Skeletal muscle satellite cell (primary cell): Measurements from ENCODE around the gene TMC2.

Experiments used
- H3K27me3 ChIP-seq: 2 replicates; pipeline ENCODE4 v1.7.0; 2013; ENCODE audit warnings: low read length; ENCODE audit not compliant: control insufficient read depth, insufficient read depth
- H3K36me3 ChIP-seq: 2 replicates; pipeline ENCODE4 v1.7.0; 2013; ENCODE audit warnings: mild to moderate bottlenecking, control low read depth, low read length; ENCODE audit not compliant: insufficient read depth
- H3K4me1 ChIP-seq: 2 replicates; pipeline ENCODE4 v1.7.0; 2013; ENCODE audit warnings: low read length; ENCODE audit not compliant: control insufficient read depth, insufficient read depth
- H3K4me2 ChIP-seq: 2 replicates; pipeline ENCODE4 v1.7.0; 2013; ENCODE audit warnings: mild to moderate bottlenecking, low read length
- H3K4me3 ChIP-seq: 2 replicates; pipeline ENCODE4 v1.7.0; 2013; ENCODE audit warnings: low read length
- H3K9ac ChIP-seq: 2 replicates; pipeline ENCODE4 v1.7.0; 2013; ENCODE audit warnings: mild to moderate bottlenecking, low read depth, low read length, moderate library complexity
- H3K9me3 ChIP-seq: replicated peaks from 2 replicates; pipeline ENCODE4 v1.7.0; 2013; ENCODE audit warnings: mild to moderate bottlenecking, control low read depth, low read length

Gene TMC2

GRCh38 chr20:2558581-2559278, 22.4 kb downstream of the TMC2 start:
- Histone ChIP-seq H3K9ac (no peak overlapping the region), H3K4me1 (no peaks in the 10 kb centered on the region), H3K27me3 (peaks cover 55% of the 10 kb centered on the region), H3K4me2 (no peak overlapping the region), H3K4me3 (no peak overlapping the region), H3K36me3 (no peaks in the 10 kb centered on the region), H3K9me3 (no peaks in the 10 kb centered on the region)

DNA sequence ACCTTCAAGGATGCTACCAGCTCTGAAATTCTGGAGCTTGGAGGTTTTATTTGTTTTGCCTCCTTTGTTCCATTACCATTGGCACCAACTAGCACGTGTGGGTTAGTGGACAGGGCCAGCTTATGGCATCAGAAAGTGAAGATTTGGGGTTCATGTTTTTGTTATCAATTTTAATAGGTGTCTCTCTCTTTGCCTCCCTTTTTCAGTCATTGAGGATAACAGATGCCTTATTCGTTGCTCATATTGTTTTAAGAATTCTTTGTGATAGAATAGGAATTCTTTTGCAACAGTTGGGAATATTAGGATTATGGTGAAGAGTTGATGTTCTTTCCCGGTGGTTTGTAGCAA, 22.9 kb downstream of the TMC2 start:
- Histone ChIP-seq H3K9me3 (no peaks in the 10 kb centered on the region), H3K4me3 (no peak overlapping the region), H3K4me2 (no peak overlapping the region)

DNA sequence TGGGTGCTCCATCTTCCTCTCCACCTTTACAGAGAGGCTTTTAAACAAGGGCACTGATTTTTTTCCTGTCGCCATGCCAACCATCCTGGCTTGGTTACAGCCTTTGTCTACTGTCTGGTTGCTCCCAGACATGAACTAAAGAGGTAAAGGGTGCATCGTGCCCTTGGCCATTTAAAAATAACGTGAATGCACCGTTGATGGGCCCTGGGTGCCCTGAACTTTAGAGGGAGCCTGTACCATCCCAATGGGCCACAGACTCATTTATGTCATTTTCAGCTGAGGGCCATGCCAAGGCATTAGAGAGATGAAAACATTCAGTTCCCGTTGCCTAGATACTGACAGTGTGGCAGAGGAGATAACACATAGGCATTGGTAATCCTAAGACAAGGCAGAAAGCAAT, 23.3 kb downstream of the TMC2 start:
- Histone ChIP-seq H3K36me3 (no peaks in the 10 kb centered on the region), H3K4me2 (no peak overlapping the region), H3K27me3 (peaks cover 49% of the 10 kb centered on the region), H3K4me1 (no peaks in the 10 kb centered on the region), H3K9ac (no peak overlapping the region), H3K4me3 (no peak overlapping the region), H3K9me3 (no peaks in the 10 kb centered on the region)

More for the DNA sequence above, 22.9 kb downstream of the TMC2 start:
- no peak overlapping the region for H3K9ac ChIP-seq
- H3K4me1 ChIP-seq, result no peaks in the 10 kb centered on the region
- peaks cover 52% of the 10 kb centered on the region for H3K27me3 ChIP-seq
- H3K36me3 ChIP-seq, result no peaks in the 10 kb centered on the region

DNA sequence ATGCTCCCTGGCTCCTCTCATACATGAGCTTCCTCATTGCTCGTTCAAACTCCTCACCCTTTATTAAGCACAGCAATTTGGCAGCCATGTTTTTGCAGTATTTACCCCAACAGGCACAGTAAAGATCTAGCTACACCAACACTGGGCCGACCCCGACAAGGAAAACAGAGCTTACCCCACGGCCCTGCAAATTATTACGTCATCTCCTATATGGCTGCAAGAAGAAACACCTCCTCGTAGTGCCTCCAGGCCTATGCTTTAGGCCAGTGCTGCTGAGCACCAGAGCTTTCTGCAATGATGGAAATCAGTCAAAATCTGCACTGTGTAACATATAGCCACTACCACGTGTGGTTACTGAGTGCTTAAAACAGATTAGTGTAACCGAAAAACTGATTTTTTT, 26.7 kb downstream of the TMC2 start:
- Histone ChIP-seq H3K4me1 (no peaks in the 10 kb centered on the region), H3K4me2 (no peak overlapping the region), H3K4me3 (no peak overlapping the region), H3K36me3 (no peaks in the 10 kb centered on the region), H3K9me3 (no peaks in the 10 kb centered on the region), H3K9ac (no peak overlapping the region), H3K27me3 (peaks cover 53% of the 10 kb centered on the region)

- Histone ChIP-seq H3K9me3 (no peaks in the 10 kb centered on the region), H3K4me2 (no peak overlapping the region), H3K4me1 (no peaks in the 10 kb centered on the region), H3K36me3 (no peaks in the 10 kb centered on the region), H3K9ac (no peak overlapping the region), H3K27me3 (peaks cover 53% of the 10 kb centered on the region), H3K4me3 (no peak overlapping the region)
Observed at GRCh38 chr20:2564406-2564805, 28.0 kb downstream of the TMC2 start.

DNA sequence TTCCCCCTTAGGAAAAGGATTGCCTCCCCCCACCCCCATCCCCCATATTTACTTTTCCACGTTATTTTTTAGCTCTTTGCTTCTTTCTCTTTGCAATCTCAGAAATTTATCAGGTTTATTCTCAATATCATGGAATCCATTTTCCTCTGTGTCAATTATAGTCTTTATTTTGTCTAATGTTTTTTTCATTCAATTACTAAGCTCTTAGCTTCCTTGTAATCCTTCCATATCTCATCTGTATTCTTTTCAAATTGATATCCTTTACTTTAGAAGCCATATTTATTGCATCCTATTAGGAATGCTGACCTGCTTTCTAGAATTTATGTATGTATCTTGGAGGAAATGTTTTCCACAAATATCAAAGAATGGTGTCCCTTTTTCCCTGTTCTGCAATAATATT, 39.3 kb downstream of the TMC2 start:
- no peaks in the 10 kb centered on the region for H3K36me3 ChIP-seq
- H3K4me3 ChIP-seq, result no peak overlapping the region
- peaks cover 50% of the 10 kb centered on the region for H3K27me3 ChIP-seq
- H3K4me1 ChIP-seq, result no peaks in the 10 kb centered on the region
- no peak overlapping the region for H3K9ac ChIP-seq
- no peaks in the 10 kb centered on the region for H3K9me3 ChIP-seq
- no peak overlapping the region for H3K4me2 ChIP-seq

DNA sequence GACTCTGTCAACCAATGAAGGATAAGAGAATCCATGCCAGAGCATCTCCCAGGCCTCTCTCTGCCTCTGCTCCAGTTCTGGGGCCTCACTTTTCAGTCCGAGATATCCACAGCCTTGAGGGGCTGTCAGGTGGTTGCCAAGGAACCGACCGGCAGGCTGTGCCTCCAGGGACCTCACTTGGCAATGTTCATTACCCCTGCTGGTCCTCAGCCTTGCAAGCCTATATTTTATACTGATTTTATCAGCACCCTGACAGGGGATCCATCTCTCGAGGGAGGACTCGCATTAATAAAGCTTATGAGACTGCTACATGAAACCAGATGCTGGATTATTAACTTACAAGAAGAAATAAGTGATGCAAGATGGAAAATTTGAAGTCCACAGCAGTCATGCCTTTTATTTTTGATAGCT, 39.9 kb downstream of the TMC2 start:
- Histone ChIP-seq H3K4me2 (no peak overlapping the region), H3K36me3 (no peaks in the 10 kb centered on the region), H3K9me3 (no peaks in the 10 kb centered on the region), H3K27me3 (peaks cover 51% of the 10 kb centered on the region), H3K9ac (no peak overlapping the region), H3K4me3 (no peak overlapping the region), H3K4me1 (no peaks in the 10 kb centered on the region)

DNA sequence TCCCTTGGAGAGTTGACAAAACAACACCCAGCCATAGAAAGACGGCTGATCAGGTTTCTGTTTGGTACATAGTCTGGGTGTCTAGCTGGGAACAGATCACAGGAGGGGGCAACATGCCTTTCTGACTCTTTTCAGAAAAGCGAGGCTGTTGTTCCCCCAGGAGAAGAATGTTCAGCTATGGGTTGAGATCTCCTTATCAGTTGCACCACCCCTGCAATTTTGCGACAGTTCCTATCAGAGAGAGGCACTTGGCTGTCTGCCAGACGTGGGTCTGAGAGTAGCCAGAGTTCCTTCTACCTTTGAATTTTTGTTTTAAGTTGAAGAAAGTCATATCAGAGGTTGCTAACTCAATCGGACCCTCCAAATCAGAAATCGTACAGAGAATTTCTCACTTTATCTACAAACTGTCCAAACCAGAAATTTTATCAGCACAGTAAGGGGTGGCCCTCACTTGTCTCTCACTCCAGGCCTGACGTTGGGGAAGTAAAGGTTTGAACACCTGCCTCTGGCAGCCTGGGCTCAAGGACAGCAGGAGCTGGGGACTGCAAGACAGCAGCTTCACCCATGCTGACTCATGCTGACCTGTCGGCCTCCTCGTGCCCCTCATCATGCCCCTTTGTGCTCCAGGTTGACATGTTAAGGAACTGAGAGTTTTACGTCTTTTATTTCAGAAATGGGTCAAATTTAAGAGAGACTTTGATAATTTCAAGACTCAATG, 42.3 kb downstream of the TMC2 start:
- Histone ChIP-seq H3K9ac (no peak overlapping the region), H3K4me2 (no peak overlapping the region), H3K27me3 (peaks cover 45% of the 10 kb centered on the region)

GRCh38 chr20:2585811-2586210, 49.4 kb downstream of the TMC2 start:
- H3K36me3 ChIP-seq, result no peaks in the 10 kb centered on the region
- peaks cover 12% of the 10 kb centered on the region for H3K27me3 ChIP-seq
- no peak overlapping the region for H3K4me3 ChIP-seq
- no peaks in the 10 kb centered on the region for H3K9me3 ChIP-seq
- H3K9ac ChIP-seq, result no peak overlapping the region
- peaks cover 12% of the 10 kb centered on the region for H3K4me1 ChIP-seq
- peak overlapping the region; percentile 5 for H3K4me2 ChIP-seq

More for the DNA sequence above, 42.3 kb downstream of the TMC2 start:
- Histone ChIP-seq H3K4me1 (no peaks in the 10 kb centered on the region), H3K9me3 (no peaks in the 10 kb centered on the region), H3K4me3 (no peak overlapping the region), H3K36me3 (no peaks in the 10 kb centered on the region)

DNA sequence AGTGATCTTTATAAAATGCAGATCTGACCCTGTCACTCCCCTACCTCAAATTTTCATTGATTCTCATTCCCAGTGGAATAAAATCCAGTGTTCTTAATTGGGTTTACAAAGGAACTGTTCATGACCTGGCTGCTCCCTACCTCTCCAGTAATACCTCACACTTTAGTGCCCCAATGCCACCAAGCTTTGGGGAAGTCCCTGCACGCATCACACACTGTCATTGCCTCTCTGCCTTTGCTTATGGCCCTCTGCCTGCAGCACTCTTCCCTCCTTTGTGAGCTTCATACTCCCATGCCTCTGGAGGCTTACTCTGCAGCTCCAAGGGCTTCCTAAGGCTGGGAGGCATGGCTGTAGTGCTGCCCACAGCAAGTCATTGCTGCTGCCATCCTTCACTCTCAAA, 57.4 kb downstream of the TMC2 start:
- Histone ChIP-seq H3K27me3 (peaks cover 23% of the 10 kb centered on the region), H3K36me3 (no peaks in the 10 kb centered on the region)

GRCh38 chr20:2595076-2595475, 58.7 kb downstream of the TMC2 start:
- Histone ChIP-seq H3K4me2 (no peak overlapping the region), H3K4me1 (no peaks in the 10 kb centered on the region), H3K9me3 (no peaks in the 10 kb centered on the region), H3K9ac (no peak overlapping the region), H3K4me3 (no peak overlapping the region), H3K36me3 (no peaks in the 10 kb centered on the region), H3K27me3 (peaks cover 23% of the 10 kb centered on the region)

More for the DNA sequence above, 57.4 kb downstream of the TMC2 start:
- no peak overlapping the region for H3K4me3 ChIP-seq
- no peaks in the 10 kb centered on the region for H3K9me3 ChIP-seq
- H3K4me2 ChIP-seq, result no peak overlapping the region
- H3K9ac ChIP-seq, result no peak overlapping the region
- no peaks in the 10 kb centered on the region for H3K4me1 ChIP-seq
